Osteoblast (primary cell): Measurements from ENCODE around the gene FGF23. TPM values are rescaled to one million over a fixed set of nuclear protein-coding genes. Genes with fewer than 3 reads are reported as not detected.

Experiments
- DNase-seq: peaks from one replicate; pipeline ENCODE4 v3.0.0; 2011; ENCODE audit warnings: low spot score, mixed read lengths; ENCODE audit not compliant: insufficient read length; ENCODE audit errors: missing footprints
- H2AFZ ChIP-seq: 2 replicates; pipeline ENCODE4 v1.6.0; 2011; ENCODE audit warnings: mild to moderate bottlenecking, low read length
- H3K27ac ChIP-seq: 2 replicates; pipeline ENCODE4 v1.5.1; 2011; ENCODE audit warnings: mild to moderate bottlenecking, low read depth, low read length, moderate library complexity
- H3K27me3 ChIP-seq: 2 replicates; pipeline ENCODE4 v1.6.0; 2012; ENCODE audit warnings: mild to moderate bottlenecking, control low read depth, inconsistent platforms, low read length, moderate library complexity; ENCODE audit not compliant: insufficient read depth
- H3K36me3 ChIP-seq: 2 replicates; pipeline ENCODE4 v1.5.1; 2011; ENCODE audit warnings: mild to moderate bottlenecking, low read length, control low read depth, moderate library complexity; ENCODE audit not compliant: insufficient read depth
- H3K4me1 ChIP-seq: 2 replicates; pipeline ENCODE4 v1.5.1; 2011; ENCODE audit warnings: mild to moderate bottlenecking, low read length, control low read depth, moderate library complexity; ENCODE audit not compliant: insufficient read depth
- H3K4me2 ChIP-seq: 2 replicates; pipeline ENCODE4 v1.6.0; 2011; ENCODE audit warnings: mild to moderate bottlenecking, low read length; ENCODE audit not compliant: insufficient read depth
- H3K4me3 ChIP-seq: fragments of 200-600 bp; sonication (generic); 3 replicates; pipeline ENCODE4 v1.5.1; 2012; ENCODE audit warnings: mild to moderate bottlenecking, low read length, inconsistent platforms; ENCODE audit not compliant: insufficient read depth
- H3K79me2 ChIP-seq: 2 replicates; pipeline ENCODE4 v1.6.0; 2012; ENCODE audit warnings: mild to moderate bottlenecking, low read length, control low read depth, inconsistent platforms; ENCODE audit not compliant: insufficient read depth
- H3K9me3 ChIP-seq: 2 replicates; pipeline ENCODE4 v1.5.1; 2011; ENCODE audit warnings: low read depth, low read length, control low read depth
- H4K20me1 ChIP-seq: 2 replicates; pipeline ENCODE4 v1.6.0; 2012; ENCODE audit warnings: mild to moderate bottlenecking, low read length, control low read depth; ENCODE audit not compliant: insufficient read depth
- total RNA-seq: library from RNA; depleted of rRNA; stranded (reverse); fragments of >200 nt; gene quantifications from 2 replicates; pipeline ENCODE4 v1.2.3, GENCODE V29; 2012
- TF ChIP-seq, protein P1 (sequence below): IDR thresholded peaks from 2 replicates; pipeline ENCODE4 v1.5.1; 2011; ENCODE audit warnings: mild to moderate bottlenecking, low read depth, low read length, moderate library complexity; ENCODE audit errors: extremely low read depth

Gene FGF23
- total RNA-seq, 1 donor = not detected

- Histone ChIP-seq H3K4me2 (no peak overlapping the region), H3K4me1 (peaks cover 14% of the 10 kb centered on the region), H3K9me3 (no peaks in the 10 kb centered on the region), H3K27ac (no peak overlapping the region), H3K79me2 (peaks cover 65% of the 10 kb centered on the region), H4K20me1 (peaks cover 13% of the 10 kb centered on the region), H2AFZ (no peak overlapping the region), H3K4me3 (no peak overlapping the region), H3K36me3 (no peaks in the 10 kb centered on the region), H3K27me3 (no peaks in the 10 kb centered on the region)
- TF ChIP-seq, protein P1, sequence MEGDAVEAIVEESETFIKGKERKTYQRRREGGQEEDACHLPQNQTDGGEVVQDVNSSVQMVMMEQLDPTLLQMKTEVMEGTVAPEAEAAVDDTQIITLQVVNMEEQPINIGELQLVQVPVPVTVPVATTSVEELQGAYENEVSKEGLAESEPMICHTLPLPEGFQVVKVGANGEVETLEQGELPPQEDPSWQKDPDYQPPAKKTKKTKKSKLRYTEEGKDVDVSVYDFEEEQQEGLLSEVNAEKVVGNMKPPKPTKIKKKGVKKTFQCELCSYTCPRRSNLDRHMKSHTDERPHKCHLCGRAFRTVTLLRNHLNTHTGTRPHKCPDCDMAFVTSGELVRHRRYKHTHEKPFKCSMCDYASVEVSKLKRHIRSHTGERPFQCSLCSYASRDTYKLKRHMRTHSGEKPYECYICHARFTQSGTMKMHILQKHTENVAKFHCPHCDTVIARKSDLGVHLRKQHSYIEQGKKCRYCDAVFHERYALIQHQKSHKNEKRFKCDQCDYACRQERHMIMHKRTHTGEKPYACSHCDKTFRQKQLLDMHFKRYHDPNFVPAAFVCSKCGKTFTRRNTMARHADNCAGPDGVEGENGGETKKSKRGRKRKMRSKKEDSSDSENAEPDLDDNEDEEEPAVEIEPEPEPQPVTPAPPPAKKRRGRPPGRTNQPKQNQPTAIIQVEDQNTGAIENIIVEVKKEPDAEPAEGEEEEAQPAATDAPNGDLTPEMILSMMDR = no peak
- no peak for DNase-seq
These were observed 55.1 kb downstream of the FGF23 start for GRCh38 chr12:4324366-4324765.

DNA sequence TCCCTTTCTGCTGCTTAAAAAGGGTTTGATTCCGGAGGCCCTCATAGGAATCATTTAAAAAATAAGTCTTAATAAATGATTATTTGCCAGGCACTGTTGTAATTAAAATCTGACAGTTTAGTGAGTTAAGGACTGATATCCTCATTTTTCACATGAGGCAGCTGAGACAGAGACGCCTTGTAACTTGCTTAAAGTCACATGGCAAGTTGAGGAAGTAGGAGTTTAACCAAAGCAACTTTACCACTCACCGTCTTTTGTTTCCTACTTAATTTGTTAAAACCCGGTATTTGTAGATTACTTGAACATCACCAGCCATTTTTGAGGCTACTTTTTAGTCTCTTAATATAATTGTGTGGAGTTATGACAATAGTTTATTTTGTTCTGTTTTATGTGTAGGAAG is 56.1 kb downstream of the FGF23 start:
- Histone ChIP-seq H3K4me2 (no peak overlapping the region), H3K9me3 (no peaks in the 10 kb centered on the region), H3K79me2 (peaks cover 59% of the 10 kb centered on the region), H3K27ac (no peak overlapping the region), H3K36me3 (no peaks in the 10 kb centered on the region), H4K20me1 (peaks cover 13% of the 10 kb centered on the region), H3K4me3 (no peak overlapping the region), H3K4me1 (peaks cover 14% of the 10 kb centered on the region), H2AFZ (no peak overlapping the region), H3K27me3 (no peaks in the 10 kb centered on the region)
- DNase-seq = no peak
- TF ChIP-seq, protein P1 = no peak

GRCh38 chr12:4322726-4323125 is 56.8 kb downstream of the FGF23 start:
- peaks cover 57% of the 10 kb centered on the region for H3K79me2 ChIP-seq
- no peaks in the 10 kb centered on the region for H3K9me3 ChIP-seq
- no peak overlapping the region for H2AFZ ChIP-seq
- no peak overlapping the region for H3K27ac ChIP-seq
- peaks cover 14% of the 10 kb centered on the region for H3K4me1 ChIP-seq
- H3K27me3 ChIP-seq = no peaks in the 10 kb centered on the region
- TF ChIP-seq, protein P1 = no peak
- peak overlapping the region; percentile 88 for H3K4me2 ChIP-seq
- no peaks in the 10 kb centered on the region for H3K36me3 ChIP-seq
- H3K4me3 ChIP-seq = no peak overlapping the region
- peaks cover 13% of the 10 kb centered on the region for H4K20me1 ChIP-seq
- DNase-seq = no peak

DNA sequence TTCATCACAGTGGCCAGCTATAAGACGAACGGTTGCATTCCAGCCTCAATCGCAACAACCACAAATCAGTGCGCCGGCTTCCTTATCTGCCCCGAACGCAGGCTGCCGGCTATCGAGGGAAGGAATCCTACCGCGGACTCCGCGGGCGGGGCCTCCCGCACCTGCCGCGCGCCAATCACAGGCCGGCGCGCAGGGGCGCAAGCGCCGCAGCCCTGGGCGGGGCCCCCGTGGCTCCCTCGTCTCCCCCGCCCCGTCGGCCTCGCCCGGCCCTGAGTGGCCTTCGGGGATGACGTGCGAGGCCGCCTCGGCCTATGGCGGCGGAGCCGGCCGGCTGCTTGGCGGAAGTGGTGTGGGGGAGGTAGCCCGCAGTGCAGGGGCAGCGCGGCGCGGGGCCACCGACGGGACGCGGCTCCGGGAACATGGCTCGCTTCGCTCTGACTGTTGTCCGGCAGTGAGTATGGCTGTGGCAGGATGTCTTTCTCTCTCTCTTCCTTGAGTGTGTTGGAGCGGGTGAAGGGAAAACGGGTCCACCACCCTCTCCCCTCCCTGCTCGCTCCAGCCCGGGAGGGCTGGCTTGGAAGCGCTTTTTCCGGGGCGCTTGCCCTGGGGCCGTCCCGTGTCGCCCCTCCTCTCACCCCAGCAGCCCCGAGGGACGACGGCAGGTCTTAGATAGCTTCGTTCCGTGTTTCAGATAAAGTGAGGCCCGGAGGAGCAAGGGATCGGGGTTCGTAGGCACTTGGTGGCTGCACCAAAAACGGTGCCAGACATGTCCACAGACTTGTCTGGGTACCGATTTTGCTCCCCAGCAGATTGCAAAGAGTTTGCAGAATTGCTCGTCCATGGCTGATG is 58.4 kb downstream of the FGF23 start, which contains the start of gene TIGAR:
TIGAR (plus strand) TSS at position 361 of the 849 bp plus-strand sequence; CDS start at position 420, 59 bp downstream.
- Histone ChIP-seq H4K20me1 (peaks cover 13% of the 10 kb centered on the region), H3K9me3 (no peaks in the 10 kb centered on the region), H3K4me1 (peaks cover 14% of the 10 kb centered on the region), H2AFZ (peak within 1 kb of the TSS; percentile 100), H3K79me2 (peaks cover 42% of the 10 kb centered on the region), H3K36me3 (no peaks in the 10 kb centered on the region), H3K4me2 (peak within 1 kb of the TSS; percentile 91), H3K27ac (peak within 1 kb of the TSS; percentile 88), H3K4me3 (peak within 1 kb of the TSS; percentile 94), H3K27me3 (no peaks in the 10 kb centered on the region)
- peak; percentile 100 for DNase-seq
- TF ChIP-seq, protein P1 = no peak
